Daoy (cell line): ENCODE data around the gene PLXDC1. TPM values are rescaled to one million over a fixed set of nuclear protein-coding genes. Genes with fewer than 3 reads are reported as not detected.
"Not testable (repeated sequence)": the region's sequence is repeated elsewhere in the genome, so short reads cannot be mapped to it uniquely, and the experiment has no call there.

ENCODE experiments used
- DNase-seq: peaks from one replicate; pipeline ENCODE4 v3.0.0-alpha.2; 2015; ENCODE audit warnings: low read depth
- total RNA-seq: library from RNA; depleted of rRNA; stranded (reverse); fragments of >200 nt; shearing (Covaris generic); gene quantifications from 2 replicates; pipeline ENCODE4 v1.2.3, GENCODE V29; 2014

The PLXDC1 gene
- total RNA-seq, 1 experiment from 2014 or later, result 0.11 TPM

- DNase-seq, result no peak
Observed at GRCh38 chr17:39125143-39125875, 26.1 kb downstream of the PLXDC1 start.

GRCh38 chr17:39123627-39124026 lies 27.8 kb downstream of the PLXDC1 start:
- peak; percentile 19 for DNase-seq

GRCh38 chr17:39122991-39123390 lies 28.4 kb downstream of the PLXDC1 start:
- no peak for DNase-seq

- DNase-seq, result not testable (repeated sequence)
Observed at GRCh38 chr17:39121919-39122318, 29.5 kb downstream of the PLXDC1 start.

GRCh38 chr17:39118674-39119419 lies 32.6 kb downstream of the PLXDC1 start:
- no peak for DNase-seq

- DNase-seq, result no peak
Observed at GRCh38 chr17:39116224-39116623, 35.2 kb downstream of the PLXDC1 start.

- DNase-seq, result peak; percentile 13
Observed at GRCh38 chr17:39115135-39115534, 36.3 kb downstream of the PLXDC1 start.

GRCh38 chr17:39114723-39115122 lies 36.7 kb downstream of the PLXDC1 start:
- no peak for DNase-seq

- DNase-seq, result no peak
Observed at GRCh38 chr17:39113871-39114270, 37.6 kb downstream of the PLXDC1 start.

GRCh38 chr17:39110435-39111136 lies 40.9 kb downstream of the PLXDC1 start:
- DNase-seq, result no peak

GRCh38 chr17:39108461-39109375 lies 42.7 kb downstream of the PLXDC1 start:
- DNase-seq, result no peak

- no peak for DNase-seq
Observed at GRCh38 chr17:39107973-39108372, 43.5 kb downstream of the PLXDC1 start.

- no peak for DNase-seq
Observed at GRCh38 chr17:39107155-39107554, 44.3 kb downstream of the PLXDC1 start.

- no peak for DNase-seq
Observed at GRCh38 chr17:39105705-39106104, 45.7 kb downstream of the PLXDC1 start.

- DNase-seq, result no peak
Observed at GRCh38 chr17:39104657-39105056, 46.8 kb downstream of the PLXDC1 start.

- DNase-seq, result no peak
Observed at GRCh38 chr17:39104046-39104445, 47.4 kb downstream of the PLXDC1 start.

- DNase-seq, result no peak
Observed at GRCh38 chr17:39101091-39101490, 50.3 kb downstream of the PLXDC1 start.

- DNase-seq, result no peak
Observed at GRCh38 chr17:39100530-39100929, 50.9 kb downstream of the PLXDC1 start.

GRCh38 chr17:39099663-39100286 lies 51.7 kb downstream of the PLXDC1 start:
- peak; percentile 9 for DNase-seq

- no peak for DNase-seq
Observed at GRCh38 chr17:39098588-39098987, 52.8 kb downstream of the PLXDC1 start.

- no peak for DNase-seq
Observed at GRCh38 chr17:39097537-39097936, 53.9 kb downstream of the PLXDC1 start.
